Mucosa of gallbladder (tissue), 1 donor: Measurements from ENCODE around the gene C1D. TPM values are rescaled to one million over a fixed set of nuclear protein-coding genes. Genes with fewer than 3 reads are reported as not detected.
"Not testable (repeated sequence)": the region's sequence is repeated elsewhere in the genome, so short reads cannot be mapped to it uniquely, and the experiment has no call there.

ENCODE experiments used
- DNase-seq: peaks from one replicate; pipeline ENCODE4 v3.0.0-alpha.2; 2020; ENCODE audit warnings: low spot score
- total RNA-seq: library from RNA; stranded (reverse); gene quantifications from one replicate; pipeline ENCODE4 v1.2.1, GENCODE V29; 2021
- donor health status: DM: no; HTN: no; CAD: no.

C1D gene
- total RNA-seq, 1 donor from 2014 or later, result 18.8 TPM

DNA sequence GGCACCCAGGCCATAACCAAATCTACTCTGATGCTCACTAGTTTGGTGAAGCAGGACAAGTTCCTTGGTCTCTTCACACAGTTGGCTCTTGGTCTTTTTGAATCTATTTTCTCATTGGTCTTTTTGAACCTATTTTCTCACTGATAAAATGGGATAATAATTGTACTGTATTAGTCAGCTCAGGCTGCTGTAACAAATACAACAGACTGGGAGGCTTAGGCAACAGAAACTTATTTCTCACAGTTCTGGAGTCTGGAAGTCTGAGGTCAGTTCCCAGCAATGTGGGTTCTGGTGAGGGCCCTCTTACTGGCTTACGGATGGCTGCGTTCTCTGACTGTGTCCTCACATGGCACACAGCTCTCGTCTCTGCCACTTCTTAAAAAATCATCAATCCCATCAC is 63.5 kb downstream of the C1D start:
- no peak for DNase-seq

DNA sequence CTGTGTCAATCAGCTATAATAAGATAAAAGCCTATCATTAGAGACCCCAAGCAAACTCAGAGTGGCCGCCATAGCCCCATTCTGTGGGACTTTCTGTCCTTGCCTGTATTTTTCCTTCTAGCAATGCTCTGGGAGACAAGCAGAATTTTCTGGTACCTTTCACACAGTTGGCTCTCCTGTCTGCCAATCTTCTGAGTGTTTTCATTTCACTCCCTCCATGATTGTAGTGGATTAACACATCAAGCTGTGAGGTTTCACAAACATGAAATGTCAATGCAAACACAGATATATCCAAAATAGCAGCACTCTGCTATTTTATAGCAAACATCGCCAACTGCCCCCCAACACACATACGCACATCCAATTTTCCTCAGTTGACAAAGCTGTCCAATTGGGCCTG is 64.9 kb downstream of the C1D start:
- no peak for DNase-seq

DNA sequence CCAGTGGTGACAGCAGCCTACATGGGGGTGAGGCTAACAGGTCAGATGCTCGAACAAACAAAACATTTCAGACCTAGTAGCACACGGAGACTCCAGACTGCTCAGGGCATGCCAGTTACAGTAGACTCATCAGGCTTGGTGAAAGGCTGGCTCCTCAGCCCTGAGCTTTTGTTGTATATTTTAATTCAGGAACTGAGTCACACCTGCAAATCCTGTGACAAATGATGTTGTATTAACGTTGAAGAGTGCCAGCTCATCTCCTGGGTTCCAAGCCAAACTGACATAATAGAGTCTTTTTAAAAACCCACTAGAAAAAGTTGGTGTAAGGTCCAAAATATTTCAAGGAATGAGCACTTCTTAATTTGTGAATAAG is 65.3 kb downstream of the C1D start:
- DNase-seq, result no peak

DNA sequence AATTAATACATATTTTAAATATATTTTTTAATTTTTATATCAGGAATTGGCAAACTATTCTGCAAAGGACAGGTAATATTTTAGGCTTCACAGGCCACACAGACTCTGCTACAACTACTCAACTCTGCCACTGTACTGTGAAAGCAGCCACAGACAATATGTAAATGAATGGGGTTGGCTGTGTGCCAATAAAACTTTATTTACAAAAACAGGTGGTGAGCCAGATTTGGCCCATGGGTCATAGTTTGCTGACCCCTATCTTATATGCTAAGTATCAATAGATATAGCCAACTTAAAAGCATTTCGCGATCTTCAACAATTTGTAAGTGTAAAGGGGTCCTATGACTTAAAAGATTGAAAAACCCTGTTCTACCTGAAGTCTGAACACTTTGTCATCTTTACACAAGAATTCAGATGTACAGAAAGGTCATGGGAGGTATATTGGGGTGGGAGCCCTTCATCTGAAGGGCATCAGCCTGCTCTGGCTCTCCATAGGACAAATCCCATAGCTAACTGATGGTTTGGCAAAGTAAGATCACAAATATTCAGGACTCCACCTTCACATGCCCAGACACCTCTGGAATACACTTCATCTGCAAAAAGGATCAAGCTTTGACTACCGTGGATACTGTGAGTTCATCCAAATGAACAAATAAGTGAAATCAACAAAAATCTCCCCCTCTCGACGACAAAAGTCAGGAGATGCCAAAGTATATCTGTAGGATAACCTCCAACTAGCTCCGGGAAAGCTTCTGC is 65.9 kb downstream of the C1D start:
- DNase-seq, result no peak

DNA sequence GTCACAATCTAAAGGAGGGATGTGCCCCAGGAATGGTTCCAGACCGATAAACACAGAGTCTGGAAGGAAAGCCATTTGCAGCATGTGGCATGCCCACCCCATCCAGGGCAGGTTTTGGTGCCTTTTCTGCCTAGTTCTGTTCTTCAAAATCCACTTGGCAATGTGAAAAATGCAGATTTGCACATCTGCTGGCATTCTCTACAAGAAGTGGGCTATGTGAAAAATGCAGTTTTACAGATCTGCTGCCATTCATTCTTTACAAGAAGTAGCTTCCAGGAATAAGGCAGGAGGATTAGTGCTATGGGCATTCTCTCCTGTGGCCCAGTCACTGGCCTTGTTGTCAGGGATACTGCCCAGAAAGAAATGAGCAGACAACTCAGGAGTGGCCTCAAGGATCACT is 68.1 kb downstream of the C1D start:
- DNase-seq, result no peak

DNA sequence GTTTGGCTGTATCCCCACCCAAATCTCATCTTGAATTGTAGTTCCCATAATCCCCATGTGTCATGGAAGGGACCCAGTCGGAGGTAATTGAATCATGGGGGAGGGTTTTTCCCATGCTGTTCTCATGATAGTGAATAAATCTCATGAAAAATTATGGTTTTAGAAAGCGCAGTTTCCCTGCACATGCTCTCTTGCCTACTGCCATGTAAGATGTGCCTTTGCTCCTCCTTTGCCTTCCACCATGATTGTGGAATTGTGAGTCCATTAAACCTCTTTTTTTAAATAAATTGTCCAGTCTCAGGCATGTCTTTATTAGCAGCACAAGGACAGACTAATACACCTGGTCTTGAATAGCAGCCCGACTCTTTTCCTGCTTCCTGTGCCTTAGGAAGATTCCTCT is 68.7 kb downstream of the C1D start:
- not testable (repeated sequence) for DNase-seq

DNA sequence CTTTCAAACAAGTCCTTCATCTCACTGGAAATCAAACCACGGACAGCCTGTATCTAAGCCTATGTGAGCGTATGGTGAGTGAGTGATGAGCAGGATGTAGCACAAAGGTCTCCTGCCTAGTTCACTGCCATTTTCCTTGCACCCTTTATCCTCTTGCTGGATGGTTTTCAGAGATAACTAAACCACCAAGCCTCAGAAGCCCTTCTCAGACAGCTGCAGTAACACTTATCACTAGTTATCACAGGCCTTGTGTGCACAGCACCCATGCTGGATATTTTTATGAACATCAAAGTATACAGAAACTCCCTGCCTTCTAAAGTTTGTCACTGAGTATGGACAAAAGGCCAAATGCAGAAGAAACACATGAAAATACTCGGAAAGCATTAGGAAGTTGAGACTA is 69.5 kb downstream of the C1D start:
- DNase-seq, result no peak

DNA sequence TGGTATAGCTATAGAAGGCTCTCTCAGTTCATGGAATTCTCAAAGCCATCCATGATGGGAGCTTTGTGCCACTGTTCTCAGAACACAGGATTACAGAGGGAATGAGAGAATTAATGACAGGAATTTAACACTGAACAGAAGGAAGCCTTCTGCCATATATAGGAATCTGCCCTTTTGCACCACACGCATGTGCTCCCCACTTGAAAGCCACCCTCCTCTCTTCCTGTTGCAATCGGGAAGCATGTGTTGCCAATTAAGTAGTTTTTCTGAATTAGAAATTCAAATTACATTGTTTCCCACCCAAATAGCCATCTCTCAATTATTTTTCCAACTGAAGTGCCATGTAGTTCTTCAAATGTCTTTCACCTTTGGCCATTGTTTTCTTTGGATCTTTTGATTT is 71.3 kb downstream of the C1D start:
- no peak for DNase-seq

Other genes with a start within 250 kb of the C1D start
- 8.0 TPM for gene PNO1, start 94.9 kb upstream of the C1D start, total RNA-seq
- gene PPP3R1, start 189.5 kb upstream of the C1D start, total RNA-seq, result 47.7 TPM